ENCODE data around the gene APOO. TPM values are rescaled to one million over a fixed set of nuclear protein-coding genes. Genes with fewer than 3 reads are reported as not detected.

Gene APOO
- total RNA-seq, 1 donor from 2014 or later = 36.2 TPM

DNA sequence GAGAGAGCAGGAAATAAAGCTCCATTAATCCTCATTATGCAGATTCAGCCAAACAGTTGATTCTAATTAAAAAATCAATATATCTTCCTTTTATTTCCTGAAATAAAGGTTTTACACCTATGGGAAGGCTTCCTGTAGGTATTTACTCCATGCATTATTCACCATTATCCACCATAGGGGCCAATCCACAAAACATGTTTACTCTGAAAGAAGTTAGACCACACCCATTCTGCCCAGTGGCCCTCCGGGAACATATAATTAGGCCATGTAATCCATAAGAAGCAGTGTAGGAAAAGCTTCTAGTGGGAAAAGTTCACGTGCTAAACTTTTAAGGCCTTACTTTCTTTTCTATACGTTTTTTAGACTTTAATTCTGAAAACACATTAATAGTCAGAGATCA lies 67.1 kb downstream of the APOO start:
- no peak overlapping the region for H3K4me3 Mint-ChIP-seq (ENCODE audit: unreplicated experiment)
- no peaks in the 10 kb centered on the region for H3K9me3 Mint-ChIP-seq (ENCODE audit: unreplicated experiment)

DNA sequence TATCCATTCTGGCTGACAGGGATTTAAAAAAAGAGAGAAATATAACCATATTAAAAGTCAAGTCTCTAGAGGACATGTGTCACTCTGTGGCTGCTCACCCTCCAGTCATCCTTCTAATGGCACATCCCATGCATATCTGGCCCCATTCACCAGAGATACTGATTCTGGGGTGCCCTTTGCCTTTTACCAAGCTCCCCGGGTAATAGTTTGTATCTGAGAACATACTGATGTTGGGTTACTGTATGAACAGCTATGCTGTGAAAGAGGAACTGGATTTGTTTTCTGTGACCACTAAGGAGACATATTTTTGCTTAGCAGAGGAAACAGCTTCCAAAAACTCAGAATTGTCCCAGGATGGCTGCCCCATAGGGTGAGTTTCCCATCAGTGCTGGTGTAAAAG lies 68.8 kb downstream of the APOO start:
- Mint-ChIP-seq H3K36me3 (ENCODE audit: unreplicated experiment) (no peaks in the 10 kb centered on the region), H3K9me3 (ENCODE audit: unreplicated experiment) (no peaks in the 10 kb centered on the region), H3K4me3 (ENCODE audit: unreplicated experiment) (no peak overlapping the region), H3K27ac (ENCODE audit: unreplicated experiment) (no peak overlapping the region), H3K4me1 (ENCODE audit: low read depth, unreplicated experiment) (peaks cover 2% of the 10 kb centered on the region), H3K27me3 (ENCODE audit: unreplicated experiment) (no peaks in the 10 kb centered on the region)
- TF ChIP-seq, protein P1, sequence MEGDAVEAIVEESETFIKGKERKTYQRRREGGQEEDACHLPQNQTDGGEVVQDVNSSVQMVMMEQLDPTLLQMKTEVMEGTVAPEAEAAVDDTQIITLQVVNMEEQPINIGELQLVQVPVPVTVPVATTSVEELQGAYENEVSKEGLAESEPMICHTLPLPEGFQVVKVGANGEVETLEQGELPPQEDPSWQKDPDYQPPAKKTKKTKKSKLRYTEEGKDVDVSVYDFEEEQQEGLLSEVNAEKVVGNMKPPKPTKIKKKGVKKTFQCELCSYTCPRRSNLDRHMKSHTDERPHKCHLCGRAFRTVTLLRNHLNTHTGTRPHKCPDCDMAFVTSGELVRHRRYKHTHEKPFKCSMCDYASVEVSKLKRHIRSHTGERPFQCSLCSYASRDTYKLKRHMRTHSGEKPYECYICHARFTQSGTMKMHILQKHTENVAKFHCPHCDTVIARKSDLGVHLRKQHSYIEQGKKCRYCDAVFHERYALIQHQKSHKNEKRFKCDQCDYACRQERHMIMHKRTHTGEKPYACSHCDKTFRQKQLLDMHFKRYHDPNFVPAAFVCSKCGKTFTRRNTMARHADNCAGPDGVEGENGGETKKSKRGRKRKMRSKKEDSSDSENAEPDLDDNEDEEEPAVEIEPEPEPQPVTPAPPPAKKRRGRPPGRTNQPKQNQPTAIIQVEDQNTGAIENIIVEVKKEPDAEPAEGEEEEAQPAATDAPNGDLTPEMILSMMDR (IDR thresholded peaks at IDR 0.05; ENCODE audit: partially characterized antibody, unreplicated experiment) = no peak
- DNase-seq = no peak

More for the DNA sequence above, 67.1 kb downstream of the APOO start:
- TF ChIP-seq, protein P1 (IDR thresholded peaks at IDR 0.05; ENCODE audit: partially characterized antibody, unreplicated experiment) = no peak
- Mint-ChIP-seq H3K4me1 (ENCODE audit: low read depth, unreplicated experiment) (peaks cover 2% of the 10 kb centered on the region), H3K27me3 (ENCODE audit: unreplicated experiment) (no peaks in the 10 kb centered on the region), H3K27ac (ENCODE audit: unreplicated experiment) (no peak overlapping the region), H3K36me3 (ENCODE audit: unreplicated experiment) (no peaks in the 10 kb centered on the region)
- no peak for DNase-seq

DNA sequence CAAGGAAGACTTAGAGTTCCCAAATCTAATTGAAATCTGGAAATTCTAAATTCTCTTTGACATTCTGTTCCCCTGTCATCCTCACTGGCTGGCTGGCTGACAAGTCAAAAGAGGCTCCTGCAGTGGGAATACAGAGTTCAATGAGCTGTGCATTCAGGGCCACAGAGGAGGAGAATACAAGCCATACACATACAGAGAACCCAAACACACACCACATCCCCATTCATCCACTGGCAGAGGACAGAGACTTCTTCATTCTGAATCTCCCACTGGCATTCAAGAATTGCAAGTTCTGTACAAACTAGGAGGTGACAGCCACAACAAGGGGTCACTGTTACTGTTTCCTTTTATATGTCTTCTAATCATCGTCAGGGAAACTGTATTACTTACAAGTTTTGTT lies 75.0 kb downstream of the APOO start:
- Mint-ChIP-seq H3K9me3 (ENCODE audit: unreplicated experiment) (no peaks in the 10 kb centered on the region), H3K36me3 (ENCODE audit: unreplicated experiment) (no peaks in the 10 kb centered on the region), H3K27me3 (ENCODE audit: unreplicated experiment) (no peaks in the 10 kb centered on the region), H3K27ac (ENCODE audit: unreplicated experiment) (no peak overlapping the region), H3K4me1 (ENCODE audit: low read depth, unreplicated experiment) (no peaks in the 10 kb centered on the region), H3K4me3 (ENCODE audit: unreplicated experiment) (no peak overlapping the region)
- TF ChIP-seq, protein P1 (IDR thresholded peaks at IDR 0.05; ENCODE audit: partially characterized antibody, unreplicated experiment) = no peak
- DNase-seq = no peak

DNA sequence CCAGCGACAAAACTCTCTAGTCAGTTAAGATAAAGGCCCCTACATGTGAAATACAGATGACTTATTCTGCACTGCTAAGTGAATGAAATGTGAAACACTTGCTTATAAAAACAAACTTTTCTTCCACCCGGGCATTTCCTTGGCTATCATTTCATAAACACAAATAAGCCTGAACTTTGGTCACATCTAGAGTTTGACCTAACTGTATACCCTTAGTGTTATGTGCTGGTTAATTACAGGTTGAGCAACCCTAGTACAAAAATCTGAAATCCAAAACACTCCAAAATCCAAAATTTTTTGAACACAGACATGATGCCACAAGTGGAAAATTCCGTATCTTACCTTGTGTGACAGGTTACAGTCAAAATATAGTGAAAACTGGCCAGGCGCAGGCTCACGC lies 78.9 kb downstream of the APOO start:
- Mint-ChIP-seq H3K27ac (ENCODE audit: unreplicated experiment) (no peak overlapping the region), H3K36me3 (ENCODE audit: unreplicated experiment) (no peaks in the 10 kb centered on the region), H3K4me3 (ENCODE audit: unreplicated experiment) (no peak overlapping the region), H3K9me3 (ENCODE audit: unreplicated experiment) (no peaks in the 10 kb centered on the region), H3K4me1 (ENCODE audit: low read depth, unreplicated experiment) (no peaks in the 10 kb centered on the region), H3K27me3 (ENCODE audit: unreplicated experiment) (no peaks in the 10 kb centered on the region)
- DNase-seq = no peak
- TF ChIP-seq, protein P1 (IDR thresholded peaks at IDR 0.05; ENCODE audit: partially characterized antibody, unreplicated experiment) = no peak

DNA sequence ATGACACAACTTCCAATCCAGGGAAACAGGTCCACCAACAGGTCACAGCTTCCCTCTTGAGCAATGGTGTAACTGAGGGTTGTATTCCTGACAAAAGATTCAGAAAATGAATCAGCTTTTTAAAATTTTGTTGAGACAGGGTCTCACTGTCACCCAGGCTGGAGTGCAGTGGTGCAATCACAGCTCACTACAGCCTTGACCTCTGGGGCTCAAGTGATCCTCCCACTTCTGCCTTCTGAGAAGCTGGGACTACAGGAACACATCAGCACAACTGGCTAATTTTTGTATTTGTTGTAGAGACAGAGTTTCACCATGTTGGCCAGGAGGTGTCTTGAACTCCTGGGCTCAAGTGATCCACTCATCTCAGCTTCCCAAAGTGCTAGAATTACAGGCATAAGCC lies 81.1 kb downstream of the APOO start:
- no peaks in the 10 kb centered on the region for H3K4me1 Mint-ChIP-seq (ENCODE audit: low read depth, unreplicated experiment)
- no peaks in the 10 kb centered on the region for H3K9me3 Mint-ChIP-seq (ENCODE audit: unreplicated experiment)
- H3K4me3 Mint-ChIP-seq (ENCODE audit: unreplicated experiment) = no peak overlapping the region
- H3K36me3 Mint-ChIP-seq (ENCODE audit: unreplicated experiment) = no peaks in the 10 kb centered on the region
- no peak overlapping the region for H3K27ac Mint-ChIP-seq (ENCODE audit: unreplicated experiment)
- no peaks in the 10 kb centered on the region for H3K27me3 Mint-ChIP-seq (ENCODE audit: unreplicated experiment)
- TF ChIP-seq, protein P1 (IDR thresholded peaks at IDR 0.05; ENCODE audit: partially characterized antibody, unreplicated experiment) = no peak
- DNase-seq = no peak

Data from glutamatergic neuron (in vitro differentiated cells).